Activated naive CD4-positive, alpha-beta T cell treated with anti-CD3 and anti-CD28 coated beads, Interleukin-2, amount 50 U/mL, for 16 hours (primary cell): Measurements from ENCODE around the gene INPP5D.
"Not testable (repeated sequence)": the region's sequence is repeated elsewhere in the genome, so short reads cannot be mapped to it uniquely, and the experiment has no call there.

Experiments used
- DNase-seq: peaks from one replicate; pipeline ENCODE4 v3.0.0-alpha.2; 2020

The INPP5D gene

GRCh38 chr2:233032551-233033320 is 27.4 kb upstream of the INPP5D start, which contains the start of gene NEU2:
TSS of gene NEU2 (plus strand) at chr2:233032672. CDS start at chr2:233032672, 0 bp downstream.
- DNase-seq = no peak

GRCh38 chr2:233033672-233034071 is 26.5 kb upstream of the INPP5D start:
- no peak for DNase-seq

GRCh38 chr2:233034091-233034882 is 25.9 kb upstream of the INPP5D start:
- DNase-seq = no peak

GRCh38 chr2:233035426-233036161 is 24.5 kb upstream of the INPP5D start:
- no peak for DNase-seq

- no peak for DNase-seq
Measured at GRCh38 chr2:233036162-233036838, 23.8 kb upstream of the INPP5D start.

- DNase-seq = no peak
Measured at GRCh38 chr2:233037078-233037477, 23.1 kb upstream of the INPP5D start.

- DNase-seq = no peak
Measured at GRCh38 chr2:233039212-233039845, 20.8 kb upstream of the INPP5D start.

GRCh38 chr2:233039846-233040530 is 20.2 kb upstream of the INPP5D start:
- DNase-seq = no peak

GRCh38 chr2:233040571-233040970 is 19.6 kb upstream of the INPP5D start:
- DNase-seq = no peak

- DNase-seq = no peak
Measured at GRCh38 chr2:233041722-233042323, 18.3 kb upstream of the INPP5D start.

GRCh38 chr2:233042549-233042948 is 17.6 kb upstream of the INPP5D start:
- no peak for DNase-seq

GRCh38 chr2:233044974-233045605 is 15.1 kb upstream of the INPP5D start:
- no peak for DNase-seq

- no peak for DNase-seq
Measured at GRCh38 chr2:233047206-233047605, 12.9 kb upstream of the INPP5D start.

GRCh38 chr2:233047667-233048066 is 12.5 kb upstream of the INPP5D start:
- DNase-seq = no peak

- DNase-seq = no peak
Measured at GRCh38 chr2:233048569-233049193, 11.5 kb upstream of the INPP5D start.

GRCh38 chr2:233049194-233049761 is 10.9 kb upstream of the INPP5D start:
- no peak for DNase-seq

- DNase-seq = no peak
Measured at GRCh38 chr2:233051241-233052149, 8.6 kb upstream of the INPP5D start.

GRCh38 chr2:233052517-233052916 is 7.6 kb upstream of the INPP5D start:
- not testable (repeated sequence) for DNase-seq
